Body of pancreas (tissue), 4 donors: ENCODE results near the gene CLIP2. TPM values are rescaled to one million over a fixed set of nuclear protein-coding genes. Genes with fewer than 3 reads are reported as not detected.
"Not testable (repeated sequence)": the region's sequence is repeated elsewhere in the genome, so short reads cannot be mapped to it uniquely, and the experiment has no call there.

Source experiments
- ATAC-seq: fragments of 150-250 bp; one replicate; pipeline ENCODE4 v1.9.1; 2016
- DNase-seq, 4 donors: peaks; one replicate each; pipeline ENCODE4 v3.0.0-alpha.2; 2019
- H3K27ac ChIP-seq, 4 donors: fragments of 200-600 bp; sonication (generic); 1 replicate in 3 of 4; 2 replicates in 1 of 4; pipeline versions ENCODE4 v1.5.1 to v1.6.1; 2016 to 2019; ENCODE audit warnings: mild to moderate bottlenecking in 1 of 4, mixed read lengths in 1 of 4, moderate library complexity in 1 of 4
- H3K27me3 ChIP-seq, 2 donors: fragments of 200-600 bp; sonication (generic); one replicate each; pipeline ENCODE4 v1.6.0; 2016; ENCODE audit warnings: mild to moderate bottlenecking in 1 of 2
- H3K36me3 ChIP-seq, 2 donors: fragments of 200-600 bp; sonication (generic); replicated peaks in 1 of 2; 2 replicates each; pipeline ENCODE4 v1.5.1; 2016; ENCODE audit warnings: low read depth in 2 of 2; ENCODE audit not compliant: insufficient read depth in 1 of 2
- H3K4me1 ChIP-seq: fragments of 200-600 bp; sonication (generic); one replicate; pipeline ENCODE4 v1.6.0; 2016
- H3K4me3 ChIP-seq, 2 donors: fragments of 200-600 bp; sonication (generic); 1 replicate in 1 of 2; 2 replicates in 1 of 2; pipeline ENCODE4 v1.5.1; 2016 to 2019
- H3K9me3 ChIP-seq, 3 donors: fragments of 200-600 bp; sonication (generic); 1 replicate in 2 of 3; 2 replicates in 1 of 3; pipeline ENCODE4 v1.5.1; 2016
- CTCF ChIP-seq, 7 experiments: fragments of 450-650 bp in 4 of 7; fragments of 200-600 bp in 3 of 7; sonication (generic) in 3 of 7; IDR thresholded peaks; one replicate each; pipeline ENCODE4 v1.5.1; 2016 to 2019; ENCODE audit warnings: antibody characterized with exemption in 7 of 7
- POLR2A ChIP-seq, 3 donors: fragments of 450-650 bp; IDR thresholded peaks; one replicate each; pipeline ENCODE4 v1.6.1; 2016; ENCODE audit warnings: antibody characterized with exemption in 3 of 3, mild to moderate bottlenecking in 2 of 3
- WGBS, 2 donors: methylation state at CpG; one replicate each; pipeline ENCODE4 v1.1.5; 2017; 5-methylcytosine and 5-hydroxymethylcytosine counted together
- intact Hi-C: fragments of 100-400 bp; cut with DNase I; formaldehyde crosslinking; loops from one replicate; pipeline ENCODE4 v1.15.1; 2023
- total RNA-seq, 2 donors: library from RNA; depleted of rRNA; stranded (reverse); fragments of >200 nt; gene quantifications; one replicate each; pipeline ENCODE4 v1.1.0, GENCODE V29; 2016

The CLIP2 gene
- total RNA-seq, 2 donors from 2014 or later, result 31.6 to 120 TPM

DNA sequence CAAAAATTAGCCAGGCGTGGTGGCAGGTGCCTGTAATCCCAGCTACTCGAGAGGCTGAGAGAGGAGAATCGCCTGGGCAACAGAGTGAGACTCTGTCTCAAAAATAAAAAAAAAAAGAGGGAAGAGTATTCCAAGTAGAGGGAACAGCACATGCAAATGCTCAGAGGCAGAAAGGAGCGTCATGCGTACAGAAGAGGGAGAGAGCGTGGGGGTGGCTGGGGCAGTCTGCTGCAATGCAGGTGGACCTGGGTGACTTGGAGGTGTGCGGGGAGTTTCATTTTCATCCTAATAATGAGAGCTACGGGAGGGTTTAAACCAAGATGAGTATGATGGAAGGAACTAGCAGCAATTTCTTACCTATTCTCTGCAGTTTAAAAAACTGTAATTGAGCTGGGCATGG lies 28.8 kb downstream of the CLIP2 start:
- H3K36me3 ChIP-seq, result no peaks in the 10 kb centered on the region
- ATAC-seq, result no peak

DNA sequence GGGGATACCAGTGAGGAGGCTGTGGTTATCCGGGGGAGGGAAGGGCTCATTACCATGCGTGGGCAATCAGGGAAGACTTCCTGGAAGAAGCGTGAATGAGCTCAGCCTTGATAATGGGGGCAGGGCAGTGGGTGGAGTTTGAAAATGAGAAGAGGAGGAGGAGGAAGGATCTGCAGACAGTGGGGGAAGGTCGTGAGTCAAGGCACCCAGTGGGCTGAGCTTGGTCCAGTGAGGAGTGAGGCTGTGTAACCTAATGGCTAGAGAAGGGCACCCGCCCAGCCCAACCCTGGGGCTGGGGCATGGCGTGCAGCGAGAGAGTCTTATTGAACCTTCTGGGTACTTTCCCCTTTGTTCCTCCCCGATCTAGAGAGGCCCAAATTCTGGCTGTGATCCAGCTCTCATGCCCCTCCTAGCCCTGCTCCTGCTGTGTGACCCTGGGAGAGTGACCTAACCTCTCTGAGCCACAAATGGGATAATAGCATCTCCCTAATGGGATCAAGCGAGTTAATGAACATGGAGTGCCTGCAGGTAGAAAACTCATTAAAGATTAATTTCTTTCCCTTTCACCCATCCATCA lies 31.5 kb downstream of the CLIP2 start:
- ATAC-seq (no peak), DNase-seq (no peak)
- 71 to 74% methylated on average over 6 to 9 of the region's 9 CpGs for WGBS, 2 donors
- no peak overlapping the region for H3K4me3 ChIP-seq
- intact Hi-C loops, result no loop called here
- H3K4me1 ChIP-seq, result peaks cover 18% of the 10 kb centered on the region
- no peaks in the 10 kb centered on the region for H3K27me3 ChIP-seq
- H3K27ac ChIP-seq, result no peak overlapping the region
- no peaks in the 10 kb centered on the region for H3K36me3 ChIP-seq
- TF ChIP-seq CTCF (IDR thresholded peaks at IDR 0.05) (no peak), POLR2A (IDR thresholded peaks at IDR 0.05) (no peak)
- H3K9me3 ChIP-seq, result no peaks in the 10 kb centered on the region

More for the DNA sequence above, 28.8 kb downstream of the CLIP2 start:
- H3K27me3 ChIP-seq, result no peaks in the 10 kb centered on the region
- 97 to 98% methylated on average over 8 of the region's 8 CpGs for WGBS, 2 donors
- DNase-seq, result no peak
- TF ChIP-seq POLR2A (IDR thresholded peaks at IDR 0.05) (no peak), CTCF (IDR thresholded peaks at IDR 0.05) (no peak)
- no peak overlapping the region for H3K4me3 ChIP-seq
- intact Hi-C loops, result no loop called here
- H3K4me1 ChIP-seq, result no peaks in the 10 kb centered on the region
- no peaks in the 10 kb centered on the region for H3K9me3 ChIP-seq
- no peak overlapping the region for H3K27ac ChIP-seq

DNA sequence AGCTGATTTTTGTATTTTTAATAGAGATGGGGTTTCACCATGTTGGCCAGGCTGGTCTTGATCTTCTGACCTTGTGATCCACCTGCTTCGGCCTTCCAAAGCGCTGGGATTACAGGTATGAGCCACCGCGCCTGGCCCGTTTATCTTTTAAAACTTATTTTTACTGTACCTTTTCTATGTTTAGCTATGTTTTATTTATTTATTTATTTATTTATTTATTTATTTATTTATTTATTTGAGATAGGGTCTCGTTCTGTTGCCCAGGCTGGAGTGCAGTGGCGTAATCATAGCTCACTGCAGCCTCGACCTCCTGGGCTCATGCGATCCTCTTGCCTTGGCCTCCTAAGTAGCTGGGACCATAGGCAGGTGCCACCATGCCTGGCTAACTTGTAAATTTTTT lies 33.7 kb downstream of the CLIP2 start:
- intact Hi-C loops, H3K9me3 ChIP-seq, H3K4me3 ChIP-seq, H3K36me3 ChIP-seq, ATAC-seq, H3K27me3 ChIP-seq, DNase-seq, H3K27ac ChIP-seq: not testable (repeated sequence)
- WGBS, 2 donors, result 92 to 96% methylated on average over 9 of the region's 9 CpGs
- peaks cover 23% of the 10 kb centered on the region for H3K4me1 ChIP-seq

GRCh38 chr7:74324531-74325209 lies 35.5 kb downstream of the CLIP2 start:
- H3K9me3 ChIP-seq, result no peaks in the 10 kb centered on the region
- intact Hi-C loops, result no loop called here
- H3K4me1 ChIP-seq, result peaks cover 23% of the 10 kb centered on the region
- H3K27me3 ChIP-seq, result no peaks in the 10 kb centered on the region
- peak; percentile 90 for ATAC-seq
- peak; percentile 79 to 92 (median 84) for DNase-seq
- no peaks in the 10 kb centered on the region for H3K36me3 ChIP-seq
- peak overlapping the region; percentile 54 to 90 (median 84) for H3K27ac ChIP-seq
- TF ChIP-seq CTCF (IDR thresholded peaks at IDR 0.05) (peak in 1 of 7 experiments; percentile 11), POLR2A (IDR thresholded peaks at IDR 0.05) (no peak)
- H3K4me3 ChIP-seq, result no peak overlapping the region
- 23 to 30% methylated on average over 10 to 12 of the region's 12 CpGs for WGBS, 2 donors

DNA sequence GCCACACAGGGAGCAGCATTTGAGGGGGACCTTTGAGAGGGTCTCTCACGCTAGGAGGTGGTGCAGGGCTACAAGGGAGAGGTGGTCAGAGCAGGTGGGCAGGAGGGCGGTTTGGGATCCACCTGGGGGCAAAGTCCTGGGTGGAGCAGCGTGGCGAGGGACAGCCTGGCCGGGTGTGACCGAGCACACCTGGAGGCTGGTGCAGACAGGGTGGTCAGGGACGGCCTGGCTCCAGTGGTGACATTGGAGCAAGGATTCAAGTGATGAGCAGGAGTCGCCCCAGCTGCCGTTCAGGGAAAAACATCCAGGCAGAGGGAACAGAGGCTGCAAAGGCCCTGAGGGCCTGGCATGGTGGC lies 36.0 kb downstream of the CLIP2 start:
- H3K27ac ChIP-seq, result peak overlapping the region; percentile 54 to 90 (median 84)
- peaks cover 23% of the 10 kb centered on the region for H3K4me1 ChIP-seq
- DNase-seq, result peak in 1 of 4 donors; percentile 27
- H3K9me3 ChIP-seq, result no peaks in the 10 kb centered on the region
- H3K4me3 ChIP-seq, result no peak overlapping the region
- H3K36me3 ChIP-seq, result no peaks in the 10 kb centered on the region
- no peaks in the 10 kb centered on the region for H3K27me3 ChIP-seq
- TF ChIP-seq CTCF (IDR thresholded peaks at IDR 0.05) (peak in 1 of 7 experiments; percentile 0), POLR2A (IDR thresholded peaks at IDR 0.05) (no peak)
- ATAC-seq, result peak; percentile 54
- intact Hi-C loops, result no loop called here
- 32 to 36% methylated on average over 5 to 9 of the region's 9 CpGs for WGBS, 2 donors
